Liver (tissue), 9 donors: ENCODE measurements around the gene TAB2. TPM values are rescaled to one million over a fixed set of nuclear protein-coding genes. Genes with fewer than 3 reads are reported as not detected.

Experiments used
- DNase-seq: peaks from one replicate; pipeline ENCODE4 v3.0.0-alpha.2; 2017; ENCODE audit warnings: low spot score
- H3K27ac ChIP-seq, 2 donors: one replicate each; pipeline ENCODE4 v1.7.0; 2013; ENCODE audit warnings: inconsistent platforms in 2 of 2, low read length in 2 of 2, control low read depth in 1 of 2, low read depth in 1 of 2, mild to moderate bottlenecking in 1 of 2
- H3K27me3 ChIP-seq, 4 donors: one replicate each; pipeline versions ENCODE4 v1.6.1 to v1.7.0; 2013; ENCODE audit warnings: low read length in 3 of 4, inconsistent platforms in 1 of 4, mild to moderate bottlenecking in 1 of 4, moderate library complexity in 1 of 4; ENCODE audit not compliant: control insufficient read depth in 4 of 4, insufficient read depth in 4 of 4
- H3K36me3 ChIP-seq, 4 donors: one replicate each; pipeline versions ENCODE4 v1.6.1 to v1.7.0; 2013; ENCODE audit warnings: low read length in 3 of 4, mild to moderate bottlenecking in 3 of 4, low read depth in 1 of 4, moderate library complexity in 1 of 4; ENCODE audit not compliant: control insufficient read depth in 4 of 4, insufficient read depth in 3 of 4
- H3K4me1 ChIP-seq, 4 donors: one replicate each; pipeline versions ENCODE4 v1.6.1 to v1.7.0; 2013; ENCODE audit warnings: low read length in 3 of 4, mild to moderate bottlenecking in 3 of 4, moderate library complexity in 1 of 4; ENCODE audit not compliant: control insufficient read depth in 4 of 4, insufficient read depth in 4 of 4
- H3K4me3 ChIP-seq, 3 donors: one replicate each; pipeline versions ENCODE4 v1.6.1 to v1.7.0; 2013; ENCODE audit warnings: low read length in 3 of 3, control low read depth in 1 of 3, low read depth in 1 of 3, mild to moderate bottlenecking in 1 of 3
- H3K9ac ChIP-seq, 2 donors: one replicate each; pipeline ENCODE4 v1.7.0; 2013; ENCODE audit warnings: low read length in 2 of 2, mild to moderate bottlenecking in 2 of 2, moderate library complexity in 2 of 2, control low read depth in 1 of 2, low read depth in 1 of 2
- H3K9me3 ChIP-seq, 4 donors: one replicate each; pipeline versions ENCODE4 v1.6.1 to v1.7.0; 2013; ENCODE audit warnings: low read length in 3 of 4; ENCODE audit not compliant: control insufficient read depth in 4 of 4
- ATF3 ChIP-seq: IDR thresholded peaks from 2 replicates; pipeline ENCODE4 v1.6.1; 2016; ENCODE audit warnings: antibody characterized with exemption
- CTCF ChIP-seq: fragments of 150-350 bp; IDR thresholded peaks from 2 replicates; pipeline ENCODE4 v1.5.1; 2017; ENCODE audit warnings: improper control_type of control experiment, low read depth, low read length; ENCODE audit not compliant: missing input control
- EGR1 ChIP-seq, 2 donors: IDR thresholded peaks; 2 replicates each; pipeline ENCODE4 v1.6.1; 2016 to 2018; ENCODE audit warnings: antibody characterized with exemption in 2 of 2, low read depth in 2 of 2
- FOXA2 ChIP-seq: IDR thresholded peaks from 2 replicates; pipeline ENCODE4 v1.6.1; 2016; ENCODE audit warnings: antibody characterized with exemption
- GABPA ChIP-seq, 2 donors: IDR thresholded peaks in 1 of 2; conservative IDR thresholded peaks in 1 of 2; 2 replicates each; pipeline ENCODE4 v1.6.1; 2016; ENCODE audit warnings: antibody characterized with exemption in 2 of 2, mild to moderate bottlenecking in 1 of 2, moderate library complexity in 1 of 2
- HNF4A ChIP-seq, 2 donors: conservative IDR thresholded peaks; 2 replicates each; pipeline ENCODE4 v1.6.1; 2016; ENCODE audit warnings: antibody characterized with exemption in 2 of 2, mild to moderate bottlenecking in 2 of 2
- HNF4G ChIP-seq: IDR thresholded peaks from 2 replicates; pipeline ENCODE4 v1.6.1; 2016; ENCODE audit warnings: antibody characterized with exemption
- NR2F2 ChIP-seq: IDR thresholded peaks from 2 replicates; pipeline ENCODE4 v1.6.1; 2016; ENCODE audit warnings: antibody characterized with exemption
- RAD21 ChIP-seq, 2 donors: IDR thresholded peaks; 2 replicates each; pipeline ENCODE4 v1.6.1; 2016; ENCODE audit warnings: antibody characterized with exemption in 2 of 2, mild to moderate bottlenecking in 2 of 2
- REST ChIP-seq: IDR thresholded peaks from 2 replicates; pipeline ENCODE4 v1.6.1; 2016; ENCODE audit warnings: antibody characterized with exemption, mild to moderate bottlenecking
- SP1 ChIP-seq: IDR thresholded peaks from 2 replicates; pipeline ENCODE4 v1.6.1; 2018; ENCODE audit warnings: antibody characterized with exemption, mild to moderate bottlenecking
- TAF1 ChIP-seq: conservative IDR thresholded peaks from 2 replicates; pipeline ENCODE4 v1.6.1; 2016; ENCODE audit warnings: antibody characterized with exemption, mild to moderate bottlenecking
- YY1 ChIP-seq: IDR thresholded peaks from 2 replicates; pipeline ENCODE4 v1.6.1; 2016; ENCODE audit warnings: antibody characterized with exemption, mild to moderate bottlenecking
- ZBTB33 ChIP-seq: IDR thresholded peaks from 2 replicates; pipeline ENCODE4 v1.6.1; 2016; ENCODE audit warnings: antibody characterized with exemption
- polyA plus RNA-seq, 2 donors: library from polyadenylated mRNA; stranded (reverse) in 1 of 2; unstranded in 1 of 2; fragments of 200-250 nt in 1 of 2; fragments of >200 nt in 1 of 2; fragmentation: Nextera tagmentation in 1 of 2; extraction: Ambion mirVana in 1 of 2; gene quantifications; one replicate each; pipeline versions ENCODE4 v1.2.1 to v1.2.3, GENCODE V29; 2013 to 2015
- total RNA-seq, 2 donors: library from RNA; depleted of rRNA; stranded (reverse); fragments of >200 nt; gene quantifications; one replicate each; pipeline ENCODE4 v1.2.3, GENCODE V29; 2014
- donor health status: healthy.
- donor health status: healthy.
- donor health status: healthy.
- donor health status: healthy.
- donor health status: healthy.

The TAB2 gene
- total and polyA plus RNA-seq, 4 donors: 10.5 to 25.6 (median 18.0) TPM

GRCh38 chr6:149409617-149410016 is 92.1 kb downstream of the TAB2 start (continued):
- no peak for TF ChIP-seq REST

GRCh38 chr6:149410557-149410956 is 93.0 kb downstream of the TAB2 start:
- Histone ChIP-seq H3K36me3 (peaks cover 0 to 12% (median 8%) of the 10 kb centered on the region in 4 donors), H3K27me3 (no peaks in the 10 kb centered on the region), H3K9me3 (no peaks in the 10 kb centered on the region), H3K9ac (no peak overlapping the region), H3K4me1 (peaks cover 0 to 15% (median 0%) of the 10 kb centered on the region in 4 donors), H3K27ac (no peak overlapping the region), H3K4me3 (no peak overlapping the region)
- TF ChIP-seq HNF4A (conservative IDR thresholded peaks at IDR 0.05): no peak
- no peak for TF ChIP-seq TAF1
- TF ChIP-seq GABPA (IDR thresholded peaks at IDR 0.05 in 1 of 2, conservative IDR thresholded peaks at IDR 0.05 in 1 of 2): no peak
- TF ChIP-seq ATF3: no peak
- TF ChIP-seq HNF4G: no peak
- no peak for TF ChIP-seq NR2F2
- no peak for TF ChIP-seq YY1
- TF ChIP-seq ZBTB33: no peak
- no peak for TF ChIP-seq RAD21 (IDR thresholded peaks at IDR 0.05)
- TF ChIP-seq REST: no peak
- TF ChIP-seq CTCF: no peak
- no peak for TF ChIP-seq EGR1 (IDR thresholded peaks at IDR 0.05; ENCODE audit: low read depth in 2 of 2)
- TF ChIP-seq FOXA2: no peak
- no peak for TF ChIP-seq SP1
- no peak for DNase-seq
